Measurements from ENCODE around the gene NF1. TPM values are rescaled to one million over a fixed set of nuclear protein-coding genes. Genes with fewer than 3 reads are reported as not detected.
A peak's percentile ranks its signal among the peaks of the same experiment; 100 is the strongest.
"Not testable (repeated sequence)": the region's sequence is repeated elsewhere in the genome, so short reads cannot be mapped to it uniquely, and the experiment has no call there.

The NF1 gene
- total and polyA plus RNA-seq, 9 donors: 13.8 to 30.4 (median 22.8) TPM

DNA sequence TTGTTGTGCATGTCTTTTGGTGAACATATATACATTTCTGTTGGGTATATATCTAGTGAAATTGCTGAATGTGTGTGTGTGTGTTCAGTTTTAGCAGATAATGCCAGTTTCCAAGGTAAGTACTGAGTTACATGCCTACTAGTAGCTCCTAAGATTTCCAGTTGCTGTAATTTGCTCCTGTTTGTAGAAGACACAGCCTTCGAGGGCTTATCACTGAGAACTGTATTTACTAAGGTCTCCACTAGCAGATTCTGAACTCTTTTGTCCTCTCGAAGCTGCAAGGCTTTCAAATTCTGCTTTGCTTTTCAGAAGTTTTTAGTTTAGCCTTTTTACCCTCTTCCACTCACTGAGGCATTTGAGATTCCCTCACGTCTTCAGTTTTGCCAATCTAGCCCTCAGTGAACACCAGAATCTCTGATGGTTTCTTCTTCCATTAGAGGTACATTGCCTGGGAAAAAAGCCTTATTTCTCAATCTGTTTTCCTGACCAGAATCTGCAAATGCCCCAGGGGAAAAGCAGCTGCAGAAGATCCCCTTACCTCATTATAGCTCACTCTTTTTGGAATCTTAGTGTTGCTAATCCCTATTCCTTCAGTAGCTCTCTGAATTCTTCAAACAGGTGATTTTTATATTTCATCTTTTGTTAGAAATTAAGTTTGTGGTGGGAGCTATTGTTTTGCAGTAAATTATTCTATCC, 52.9 kb downstream of the NF1 start:
- Histone ChIP-seq H3K27me3 (ENCODE audit: control insufficient read depth, insufficient read depth, low read length) (no peaks in the 10 kb centered on the region), H3K36me3 (ENCODE audit: control insufficient read depth, insufficient read depth, low read length) (peaks cover 8% of the 10 kb centered on the region), H3K27ac (ENCODE audit: low read length) (peak overlapping the region; percentile 35), H3K4me1 (ENCODE audit: control insufficient read depth, insufficient read depth, low read length) (peaks cover 2% of the 10 kb centered on the region), H3K4me3 (ENCODE audit: low read length) (no peak overlapping the region), H3K9me3 (replicated peaks; ENCODE audit: control insufficient read depth, low read depth, low read length) (no peaks in the 10 kb centered on the region)
- DNase-seq: peak; percentile 54
- WGBS (ENCODE audit: insufficient coverage): 35% methylated on average over 3 of the region's 3 CpGs

DNA sequence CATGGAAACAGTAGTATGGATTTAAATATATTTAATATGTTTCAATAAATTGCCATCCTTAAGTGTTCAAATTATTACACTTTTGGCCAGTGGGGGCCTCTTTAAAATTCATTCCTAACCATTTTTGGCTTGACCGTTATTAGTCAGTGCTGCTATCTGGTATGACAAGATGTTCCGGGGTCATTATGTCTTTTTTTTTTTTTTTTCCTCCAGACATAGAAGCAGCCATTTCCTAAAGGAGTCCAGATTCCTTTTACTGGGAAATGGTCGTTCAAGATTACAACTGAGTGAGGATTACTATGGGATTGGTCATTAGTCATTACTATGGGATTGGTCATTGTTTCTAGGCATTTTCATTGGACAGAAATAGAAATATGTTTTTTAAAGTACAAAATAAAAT, 53.4 kb downstream of the NF1 start:
- H3K27me3 ChIP-seq (ENCODE audit: control insufficient read depth, insufficient read depth, low read length): no peaks in the 10 kb centered on the region
- H3K27ac ChIP-seq (ENCODE audit: low read length): no peak overlapping the region
- H3K36me3 ChIP-seq (ENCODE audit: control insufficient read depth, insufficient read depth, low read length): peaks cover 8% of the 10 kb centered on the region
- DNase-seq: no peak
- WGBS (ENCODE audit: insufficient coverage): no CpG with 5 or more reads among the region's 3 CpGs
- peaks cover 2% of the 10 kb centered on the region for H3K4me1 ChIP-seq (ENCODE audit: control insufficient read depth, insufficient read depth, low read length)
- no peaks in the 10 kb centered on the region for H3K9me3 ChIP-seq (replicated peaks; ENCODE audit: control insufficient read depth, low read depth, low read length)
- H3K4me3 ChIP-seq (ENCODE audit: low read length): no peak overlapping the region

DNA sequence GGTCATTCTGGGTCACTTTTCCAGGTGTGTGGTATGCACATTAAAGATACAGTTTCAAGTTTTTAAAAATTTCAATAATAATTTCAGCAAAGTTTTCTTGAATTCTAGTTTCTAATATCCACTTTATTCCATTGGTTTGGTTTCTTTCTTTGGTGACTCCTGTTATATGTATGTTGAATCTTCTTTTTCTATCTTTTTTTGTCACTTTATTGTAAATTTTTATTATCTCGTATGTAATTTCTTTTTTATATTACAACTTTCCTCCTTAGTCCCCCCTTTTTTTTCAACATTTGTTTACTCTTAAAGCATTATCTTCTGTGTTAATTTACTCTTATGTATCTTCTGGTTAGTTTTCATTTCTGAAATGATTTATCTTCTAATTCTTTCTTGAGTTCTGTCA, 57.5 kb downstream of the NF1 start:
- WGBS (ENCODE audit: insufficient coverage): no CpG with 5 or more reads among the region's 1 CpG
- no peaks in the 10 kb centered on the region for H3K27me3 ChIP-seq (ENCODE audit: control insufficient read depth, insufficient read depth, low read length)
- H3K4me1 ChIP-seq (ENCODE audit: control insufficient read depth, insufficient read depth, low read length): peaks cover 2% of the 10 kb centered on the region
- H3K27ac ChIP-seq (ENCODE audit: low read length): no peak overlapping the region
- peaks cover 2% of the 10 kb centered on the region for H3K36me3 ChIP-seq (ENCODE audit: control insufficient read depth, insufficient read depth, low read length)
- H3K4me3 ChIP-seq (ENCODE audit: low read length): no peak overlapping the region
- no peaks in the 10 kb centered on the region for H3K9me3 ChIP-seq (replicated peaks; ENCODE audit: control insufficient read depth, low read depth, low read length)
- no peak for DNase-seq

GRCh38 chr17:31155208-31155810, 60.5 kb downstream of the NF1 start:
- Histone ChIP-seq H3K27ac (ENCODE audit: low read length) (no peak overlapping the region), H3K4me3 (ENCODE audit: low read length) (no peak overlapping the region), H3K4me1 (ENCODE audit: control insufficient read depth, insufficient read depth, low read length) (no peaks in the 10 kb centered on the region), H3K36me3 (ENCODE audit: control insufficient read depth, insufficient read depth, low read length) (peaks cover 2% of the 10 kb centered on the region), H3K27me3 (ENCODE audit: control insufficient read depth, insufficient read depth, low read length) (no peaks in the 10 kb centered on the region), H3K9me3 (replicated peaks; ENCODE audit: control insufficient read depth, low read depth, low read length) (no peaks in the 10 kb centered on the region)
- no CpG with 5 or more reads among the region's 1 CpG for WGBS (ENCODE audit: insufficient coverage)
- no peak for DNase-seq

- Histone ChIP-seq H3K4me3 (ENCODE audit: low read length) (no peak overlapping the region), H3K4me1 (ENCODE audit: control insufficient read depth, insufficient read depth, low read length) (no peaks in the 10 kb centered on the region), H3K36me3 (ENCODE audit: control insufficient read depth, insufficient read depth, low read length) (peaks cover 2% of the 10 kb centered on the region), H3K27ac (ENCODE audit: low read length) (no peak overlapping the region), H3K9me3 (replicated peaks; ENCODE audit: control insufficient read depth, low read depth, low read length) (no peaks in the 10 kb centered on the region), H3K27me3 (ENCODE audit: control insufficient read depth, insufficient read depth, low read length) (no peaks in the 10 kb centered on the region)
- no peak for DNase-seq
- WGBS (ENCODE audit: insufficient coverage): no CpG with 5 or more reads among the region's 2 CpGs
These were observed 61.5 kb downstream of the NF1 start for GRCh38 chr17:31156326-31156725.

DNA sequence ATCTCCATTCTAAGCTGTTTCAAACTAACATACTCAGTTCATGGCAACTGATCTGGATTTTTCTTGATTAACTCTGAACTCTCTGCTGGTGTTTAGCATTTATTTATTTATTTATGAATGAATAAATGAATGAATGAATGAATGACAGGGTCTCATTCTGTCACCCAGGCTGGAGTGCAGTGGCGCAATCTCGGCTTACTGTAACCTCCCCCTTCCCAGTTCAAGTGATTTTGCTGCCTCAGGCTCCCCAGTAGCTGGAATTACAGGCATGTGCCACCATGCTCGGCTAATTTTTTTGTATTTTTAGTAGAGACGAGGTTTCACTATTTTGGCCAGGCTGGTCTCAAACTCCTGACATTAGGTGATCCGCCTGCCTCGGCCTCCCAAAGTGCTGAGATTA, 62.1 kb downstream of the NF1 start:
- not testable (repeated sequence) for H3K27ac ChIP-seq (ENCODE audit: low read length); H3K36me3 ChIP-seq (ENCODE audit: control insufficient read depth, insufficient read depth, low read length); H3K9me3 ChIP-seq (replicated peaks; ENCODE audit: control insufficient read depth, low read depth, low read length); H3K4me1 ChIP-seq (ENCODE audit: control insufficient read depth, insufficient read depth, low read length); H3K4me3 ChIP-seq (ENCODE audit: low read length); H3K27me3 ChIP-seq (ENCODE audit: control insufficient read depth, insufficient read depth, low read length); DNase-seq
- 100% methylated on average over 2 of the region's 6 CpGs for WGBS (ENCODE audit: insufficient coverage)

DNA sequence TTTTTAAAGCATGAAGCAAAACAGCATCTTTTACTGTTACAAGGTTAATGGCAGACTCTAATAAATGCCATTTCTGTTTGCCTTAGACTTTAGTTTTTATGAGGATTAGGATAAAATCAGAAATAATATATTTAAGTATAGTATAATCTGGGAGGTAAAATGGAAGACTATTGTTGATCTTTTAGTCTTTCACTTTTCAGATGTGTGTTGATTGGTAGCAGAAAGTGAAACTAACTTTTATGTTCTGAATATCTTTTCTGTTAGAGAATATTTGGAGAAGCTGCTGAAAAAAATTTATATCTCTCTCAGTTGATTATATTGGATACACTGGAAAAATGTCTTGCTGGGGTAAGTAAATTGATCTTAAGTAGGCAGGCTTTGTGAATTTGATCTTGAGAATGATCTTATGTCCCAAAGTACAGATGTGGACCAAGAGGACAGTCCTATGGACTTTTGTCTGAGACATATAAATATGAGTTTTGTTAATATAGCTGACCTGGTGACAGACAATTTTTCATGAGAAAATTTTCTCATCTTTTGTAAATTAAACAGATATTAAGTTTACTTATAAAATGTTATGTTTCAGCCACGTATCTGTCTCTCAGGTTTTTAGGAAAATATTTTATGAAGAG, 64.1 kb downstream of the NF1 start:
- Histone ChIP-seq H3K9me3 (replicated peaks; ENCODE audit: control insufficient read depth, low read depth, low read length) (no peaks in the 10 kb centered on the region), H3K36me3 (ENCODE audit: control insufficient read depth, insufficient read depth, low read length) (peaks cover 2% of the 10 kb centered on the region), H3K27ac (ENCODE audit: low read length) (no peak overlapping the region), H3K27me3 (ENCODE audit: control insufficient read depth, insufficient read depth, low read length) (no peaks in the 10 kb centered on the region), H3K4me1 (ENCODE audit: control insufficient read depth, insufficient read depth, low read length) (no peaks in the 10 kb centered on the region), H3K4me3 (ENCODE audit: low read length) (no peak overlapping the region)
- DNase-seq: no peak
- WGBS (ENCODE audit: insufficient coverage): no CpG with 5 or more reads among the region's 1 CpG

DNA sequence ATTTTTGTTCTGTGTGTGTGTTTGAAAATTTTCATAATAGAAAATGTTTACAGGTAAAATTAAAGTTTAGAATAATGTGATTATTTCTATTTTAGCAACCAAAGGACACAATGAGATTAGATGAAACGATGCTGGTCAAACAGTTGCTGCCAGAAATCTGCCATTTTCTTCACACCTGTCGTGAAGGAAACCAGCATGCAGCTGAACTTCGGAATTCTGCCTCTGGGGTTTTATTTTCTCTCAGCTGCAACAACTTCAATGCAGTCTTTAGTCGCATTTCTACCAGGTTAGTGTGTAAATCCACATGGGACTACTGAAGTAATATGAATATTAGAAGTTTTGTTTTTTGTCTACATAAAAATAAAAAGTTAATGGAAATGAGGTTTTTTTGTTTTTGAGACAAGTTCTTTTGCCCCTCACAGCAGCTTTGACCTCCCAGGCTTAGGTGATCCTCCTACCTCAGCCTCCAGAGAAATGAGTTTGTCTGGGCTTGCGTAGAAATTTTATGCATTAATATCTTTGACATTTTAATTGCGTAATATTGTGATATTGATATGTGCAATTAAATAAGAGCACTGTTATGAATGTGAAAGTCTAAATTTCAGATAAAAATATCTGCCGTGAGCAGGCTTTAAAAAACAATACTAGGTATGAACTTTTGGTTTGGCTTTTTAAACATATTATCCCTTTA, 68.5 kb downstream of the NF1 start:
- H3K4me3 ChIP-seq (ENCODE audit: low read length): no peak overlapping the region
- WGBS (ENCODE audit: insufficient coverage): 67% methylated on average over 2 of the region's 7 CpGs
- no peak overlapping the region for H3K27ac ChIP-seq (ENCODE audit: low read length)
- no peaks in the 10 kb centered on the region for H3K36me3 ChIP-seq (ENCODE audit: control insufficient read depth, insufficient read depth, low read length)
- H3K4me1 ChIP-seq (ENCODE audit: control insufficient read depth, insufficient read depth, low read length): no peaks in the 10 kb centered on the region
- H3K27me3 ChIP-seq (ENCODE audit: control insufficient read depth, insufficient read depth, low read length): no peaks in the 10 kb centered on the region
- DNase-seq: no peak
- H3K9me3 ChIP-seq (replicated peaks; ENCODE audit: control insufficient read depth, low read depth, low read length): no peaks in the 10 kb centered on the region

DNA sequence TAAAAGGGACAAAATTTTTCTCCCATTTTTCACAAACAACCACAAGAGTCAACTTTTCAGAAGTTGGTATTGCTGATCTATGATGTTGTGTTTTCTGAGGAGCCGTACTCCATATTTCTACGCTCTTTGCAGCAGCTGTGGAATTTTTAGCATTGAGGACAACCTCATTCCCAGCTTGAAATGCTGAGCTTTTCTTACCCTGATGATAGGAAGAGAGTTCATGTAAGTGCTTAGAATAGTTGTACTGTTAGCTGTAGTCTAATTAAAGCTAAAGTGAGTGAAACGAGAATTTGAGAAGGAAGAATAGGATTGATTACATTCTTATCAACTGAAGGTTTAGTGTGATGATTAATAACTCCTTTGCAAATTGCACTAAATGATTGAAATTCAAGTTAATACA, 72.3 kb downstream of the NF1 start:
- no peaks in the 10 kb centered on the region for H3K4me1 ChIP-seq (ENCODE audit: control insufficient read depth, insufficient read depth, low read length)
- no peaks in the 10 kb centered on the region for H3K9me3 ChIP-seq (replicated peaks; ENCODE audit: control insufficient read depth, low read depth, low read length)
- no peak overlapping the region for H3K4me3 ChIP-seq (ENCODE audit: low read length)
- WGBS (ENCODE audit: insufficient coverage): no CpG with 5 or more reads among the region's 3 CpGs
- H3K27ac ChIP-seq (ENCODE audit: low read length): no peak overlapping the region
- H3K27me3 ChIP-seq (ENCODE audit: control insufficient read depth, insufficient read depth, low read length): no peaks in the 10 kb centered on the region
- no peak for DNase-seq
- H3K36me3 ChIP-seq (ENCODE audit: control insufficient read depth, insufficient read depth, low read length): no peaks in the 10 kb centered on the region

DNA sequence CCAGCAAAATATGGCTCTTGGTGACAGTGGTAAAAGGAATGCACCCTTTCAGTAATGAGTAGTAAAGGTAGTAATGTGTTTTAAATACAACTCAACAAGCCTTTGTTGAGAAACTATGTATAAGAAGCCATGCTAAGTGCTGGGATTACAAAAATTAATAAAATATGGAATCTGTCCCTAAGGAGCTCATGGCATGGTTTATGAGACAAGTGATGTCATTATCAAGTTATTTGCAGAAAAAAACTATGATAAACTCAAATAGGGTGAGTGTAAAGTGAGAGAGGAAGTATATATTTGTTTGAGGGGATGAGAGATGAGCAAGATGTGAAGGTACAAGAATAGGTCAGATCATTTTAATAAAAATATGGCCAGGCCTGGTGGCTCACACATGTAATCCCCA, 76.9 kb downstream of the NF1 start:
- no peaks in the 10 kb centered on the region for H3K4me1 ChIP-seq (ENCODE audit: control insufficient read depth, insufficient read depth, low read length)
- H3K9me3 ChIP-seq (replicated peaks; ENCODE audit: control insufficient read depth, low read depth, low read length): no peaks in the 10 kb centered on the region
- no peak overlapping the region for H3K27ac ChIP-seq (ENCODE audit: low read length)
- H3K4me3 ChIP-seq (ENCODE audit: low read length): no peak overlapping the region
- H3K36me3 ChIP-seq (ENCODE audit: control insufficient read depth, insufficient read depth, low read length): peaks cover 2% of the 10 kb centered on the region
- no peaks in the 10 kb centered on the region for H3K27me3 ChIP-seq (ENCODE audit: control insufficient read depth, insufficient read depth, low read length)
- DNase-seq: no peak
